H54 (cell line): ENCODE results near the gene FHIT.

Experiments used
- DNase-seq: peaks from one replicate; pipeline ENCODE4 v3.0.0; 2011; ENCODE audit warnings: low spot score, mixed read lengths; ENCODE audit not compliant: insufficient read length
- FAIRE-seq: peaks from 3 replicates; lab custom pipeline; 2011; peaks lifted over from hg19 to GRCh38; lab: Jason Lieb, UNC
- POLR2A ChIP-seq: IDR thresholded peaks from 2 replicates; pipeline ENCODE4 v1.6.1; 2011; ENCODE audit warnings: low read depth, mild to moderate bottlenecking, low read length

Gene FHIT

GRCh38 chr3:61138401-61138800 is 112.9 kb downstream of the FHIT start:
- TF ChIP-seq POLR2A, result no peak
- FAIRE-seq, result no peak
- DNase-seq, result no peak

DNA sequence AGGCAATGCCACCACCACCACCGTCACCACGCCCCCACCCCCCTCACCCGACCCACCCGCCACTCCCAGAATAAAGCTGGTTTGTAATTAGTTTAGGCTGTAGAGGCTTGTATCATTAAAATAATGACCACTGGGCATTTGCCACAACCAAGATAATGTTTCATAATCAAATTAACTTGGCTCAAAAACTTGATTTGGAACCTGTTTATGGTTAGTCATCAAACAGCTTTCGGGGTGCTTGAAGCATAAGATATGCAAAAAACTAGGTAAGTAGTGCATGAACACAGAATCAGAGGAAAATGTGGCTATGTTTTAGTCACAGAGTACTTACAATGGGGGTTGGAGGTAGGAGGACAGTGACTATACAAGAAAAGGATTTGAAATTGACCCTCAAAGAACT is 115.1 kb downstream of the FHIT start:
- FAIRE-seq (no peak), DNase-seq (no peak)
- TF ChIP-seq POLR2A, result no peak

GRCh38 chr3:61134532-61134931 is 116.7 kb downstream of the FHIT start:
- FAIRE-seq (no peak), DNase-seq (no peak)
- no peak for TF ChIP-seq POLR2A

DNA sequence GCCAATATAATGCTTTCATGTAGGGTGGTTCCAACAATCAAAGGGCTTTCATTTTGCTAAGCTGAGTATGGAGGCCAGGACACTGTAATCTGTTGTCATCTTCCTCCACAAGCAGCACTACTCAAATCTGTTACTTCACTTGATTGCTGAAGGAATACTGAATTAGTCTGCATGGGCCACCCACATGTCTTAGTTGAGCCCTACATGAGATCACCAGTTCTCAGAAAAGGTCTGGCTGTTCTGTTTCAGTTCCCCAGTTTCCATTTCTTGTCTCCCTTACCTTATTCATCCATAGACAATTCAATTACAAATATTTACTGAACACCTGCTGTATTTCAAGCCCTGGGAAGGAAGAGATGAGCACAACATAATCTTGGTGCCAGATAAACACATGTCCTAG is 119.2 kb downstream of the FHIT start:
- FAIRE-seq (no peak), DNase-seq (no peak)
- TF ChIP-seq POLR2A, result no peak

DNA sequence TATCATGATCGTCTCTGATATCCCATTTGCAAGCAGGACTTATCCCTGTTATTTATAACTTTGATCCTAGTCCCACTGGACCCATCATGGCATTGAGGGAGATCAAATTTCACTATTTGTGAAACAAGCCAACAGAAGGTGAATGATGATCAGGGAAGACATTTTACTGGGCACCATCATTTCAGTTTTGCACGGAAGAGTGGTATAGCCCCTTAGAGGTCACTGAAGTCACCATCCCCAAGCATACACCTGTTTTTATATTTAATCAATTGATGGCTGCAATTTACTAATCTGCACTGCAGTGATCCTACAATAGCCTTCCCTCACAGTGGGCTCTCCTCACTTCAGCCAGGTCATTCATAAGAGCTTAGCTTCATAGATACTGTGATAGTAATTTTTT is 132.4 kb downstream of the FHIT start:
- TF ChIP-seq POLR2A, result no peak
- no peak for FAIRE-seq
- no peak for DNase-seq

DNA sequence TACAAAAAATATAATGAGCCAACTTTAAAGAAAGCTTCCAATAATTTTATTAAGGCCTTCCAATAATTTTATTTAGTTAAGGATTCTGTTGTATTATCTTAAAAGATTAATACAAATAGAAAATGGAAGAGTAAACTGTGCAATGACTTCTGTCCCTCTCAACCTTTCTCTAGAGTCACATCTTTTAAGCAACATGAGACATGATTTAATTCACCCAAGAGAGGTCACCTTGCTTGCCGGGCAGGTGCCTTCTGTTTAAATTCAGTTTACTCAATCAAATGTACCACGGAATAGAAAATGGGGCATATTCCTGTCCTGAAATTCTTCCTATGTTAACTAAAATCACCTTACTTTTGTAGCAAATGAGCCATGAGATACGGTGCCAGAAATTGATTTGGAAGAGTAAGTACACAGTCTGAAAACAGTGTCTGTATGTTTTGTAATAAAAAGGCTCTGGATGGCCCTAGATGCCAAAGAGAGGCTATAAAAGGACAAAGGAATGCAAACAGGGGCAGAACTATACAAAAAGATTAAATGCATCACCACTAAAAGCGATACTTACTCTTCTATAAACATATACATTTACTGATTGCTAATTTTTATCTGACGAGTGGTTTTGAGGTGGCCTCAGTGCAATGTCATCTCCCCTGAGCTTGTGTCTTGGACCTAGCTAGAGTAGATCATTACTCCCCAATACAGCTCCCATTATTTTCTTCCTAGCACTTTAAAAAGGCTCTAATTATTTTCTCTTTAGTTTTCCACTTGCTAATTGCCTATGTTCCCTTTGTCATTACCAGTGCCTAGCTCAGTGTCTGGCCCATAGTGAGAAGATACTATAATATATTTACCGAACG is 134.0 kb downstream of the FHIT start:
- DNase-seq, result no peak
- no peak for FAIRE-seq

DNA sequence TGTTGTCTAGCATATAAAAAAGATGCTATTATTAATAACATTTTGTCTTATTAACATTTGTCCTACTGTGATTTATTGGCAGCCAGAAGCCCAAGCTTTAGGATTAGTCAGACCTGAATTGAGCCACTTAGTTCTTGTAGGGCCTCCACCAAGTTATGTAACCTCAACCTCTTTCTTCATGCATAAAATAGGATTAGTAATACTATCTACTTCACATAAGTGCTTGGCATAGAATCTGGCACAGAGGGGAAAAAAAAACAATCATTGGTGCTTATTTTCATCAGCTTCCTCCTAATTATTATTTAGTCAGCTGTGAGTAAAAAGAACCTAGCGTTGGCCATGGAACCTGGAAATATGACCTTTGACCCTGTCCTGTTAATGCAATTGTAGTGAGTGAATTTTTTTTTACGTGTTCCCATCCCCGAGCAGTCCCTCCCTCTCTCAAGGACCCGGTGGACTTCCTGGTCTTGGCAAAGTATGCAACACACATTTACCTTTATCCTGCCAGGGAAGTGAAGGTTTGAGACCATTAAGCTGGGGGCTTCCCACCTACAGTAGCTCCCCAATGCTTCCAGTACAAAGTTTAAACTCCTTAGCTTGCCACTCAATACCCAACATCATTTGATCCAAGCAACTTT is 136.8 kb downstream of the FHIT start:
- DNase-seq (no peak), FAIRE-seq (no peak)
- no peak for TF ChIP-seq POLR2A

More for the DNA sequence above, 134.0 kb downstream of the FHIT start:
- TF ChIP-seq POLR2A, result no peak

DNA sequence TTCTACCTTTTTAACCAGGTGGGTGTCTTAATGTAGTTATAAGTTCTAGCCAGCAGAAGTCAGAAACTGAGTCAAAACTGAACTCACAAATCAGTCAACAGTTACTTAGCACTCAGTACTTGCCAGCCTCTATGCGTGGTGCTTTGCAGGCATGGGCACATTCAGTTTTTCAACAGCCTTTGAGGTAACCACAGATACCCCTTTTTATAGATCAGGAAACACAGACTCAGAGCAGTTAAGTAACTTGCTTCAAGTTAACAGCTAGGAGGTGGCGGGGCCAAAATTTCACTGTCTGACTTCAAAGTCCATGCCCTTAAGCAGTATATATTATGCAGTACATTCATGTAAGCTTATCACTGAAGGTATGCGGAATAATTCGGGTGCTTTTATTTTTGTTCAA is 139.4 kb downstream of the FHIT start:
- no peak for TF ChIP-seq POLR2A
- FAIRE-seq (no peak), DNase-seq (no peak)

DNA sequence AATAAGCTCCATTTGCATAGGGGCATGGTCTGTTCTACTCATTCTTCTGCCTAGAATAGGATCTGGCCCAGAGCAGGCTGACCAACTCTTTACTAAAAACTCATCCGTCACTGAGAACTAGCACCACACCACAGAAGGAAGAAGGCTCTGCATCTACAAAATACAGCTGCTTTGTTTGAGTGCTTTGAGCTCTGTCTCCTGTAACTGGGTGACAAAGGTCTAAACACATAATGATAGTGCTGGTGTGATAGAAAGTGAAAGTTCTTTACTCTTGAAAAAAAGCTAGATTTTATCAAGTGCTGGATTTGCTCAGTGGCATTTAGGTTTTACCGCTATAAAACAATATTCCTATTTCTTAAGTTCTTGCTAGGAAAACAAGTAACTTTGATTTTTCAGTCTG is 140.7 kb downstream of the FHIT start:
- no peak for FAIRE-seq
- no peak for TF ChIP-seq POLR2A
- no peak for DNase-seq

DNA sequence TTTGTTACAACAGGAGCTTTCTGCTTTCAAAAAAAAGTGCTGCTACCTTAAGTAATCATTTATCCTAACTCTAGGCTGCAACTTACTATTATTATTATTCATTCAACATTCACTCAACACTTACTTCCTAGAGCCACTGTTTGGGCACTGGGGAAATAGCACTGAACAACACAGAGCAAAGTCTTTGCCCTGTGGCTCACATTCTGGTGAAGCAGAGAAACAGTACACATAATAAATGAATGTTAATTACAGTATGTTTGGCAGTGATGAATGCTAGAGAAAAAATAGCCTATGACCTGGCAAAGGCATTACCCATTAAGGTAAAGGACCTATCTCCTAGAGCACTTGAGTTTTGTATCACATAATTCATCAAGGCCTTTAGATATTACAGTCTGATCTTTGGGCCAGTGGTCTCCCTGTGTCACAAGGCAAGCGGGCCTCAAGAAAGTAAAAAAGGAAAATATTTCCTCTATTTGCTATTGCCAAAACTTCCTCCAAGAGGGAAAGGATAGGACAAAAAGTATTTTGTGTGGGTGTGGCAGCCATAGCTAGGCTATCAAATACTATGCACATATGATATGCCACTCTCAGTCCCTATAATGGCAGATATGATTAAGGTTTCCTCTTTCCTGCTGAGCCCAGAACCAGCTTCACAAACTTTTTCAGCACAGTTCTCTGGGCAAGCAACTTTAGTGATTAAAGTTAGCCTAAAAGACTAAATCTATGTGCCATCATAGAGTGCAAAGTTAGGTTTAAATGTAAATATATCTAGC is 142.8 kb downstream of the FHIT start:
- TF ChIP-seq POLR2A, result no peak
- no peak for DNase-seq
- FAIRE-seq, result no peak

GRCh38 chr3:61094608-61095007 is 156.6 kb downstream of the FHIT start:
- DNase-seq, result no peak
- FAIRE-seq, result no peak
- TF ChIP-seq POLR2A, result no peak

DNA sequence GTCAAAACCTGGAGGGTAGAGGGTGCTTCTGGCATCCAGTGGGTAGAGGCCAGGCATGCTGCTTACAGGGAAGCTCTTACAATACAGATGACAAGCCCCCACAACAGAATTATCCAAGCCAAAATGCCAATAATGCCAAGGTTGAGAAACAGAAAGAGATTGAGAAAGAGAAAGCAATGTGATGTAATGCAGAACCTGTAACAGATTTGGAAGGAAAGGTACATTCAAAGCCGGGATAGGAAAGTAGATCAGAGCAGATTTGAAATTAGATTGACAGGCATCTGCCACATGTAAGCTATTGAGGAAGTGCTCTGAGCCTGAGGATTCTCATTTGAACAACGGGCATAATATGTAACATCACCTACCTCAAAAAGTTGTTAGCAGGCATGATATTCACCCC is 157.9 kb downstream of the FHIT start:
- TF ChIP-seq POLR2A, result no peak
- FAIRE-seq (no peak), DNase-seq (no peak)

GRCh38 chr3:61092870-61093269 is 158.4 kb downstream of the FHIT start:
- TF ChIP-seq POLR2A, result no peak
- no peak for FAIRE-seq
- DNase-seq, result no peak
